Prostate gland (tissue), 2 donors: ENCODE data around the gene TSHZ2. TPM values are rescaled to one million over a fixed set of nuclear protein-coding genes. Genes with fewer than 3 reads are reported as not detected.

Experiments
- DNase-seq: peaks from one replicate; pipeline ENCODE4 v3.0.0-alpha.2; 2019; ENCODE audit warnings: low spot score
- H3K27ac ChIP-seq, 2 donors: fragments of 200-600 bp; sonication (generic); 2 replicates each; pipeline ENCODE4 v1.5.1; 2017 to 2019
- H3K27me3 ChIP-seq: fragments of 200-600 bp; sonication (generic); replicated peaks from 2 replicates; pipeline ENCODE4 v1.5.1; 2019; ENCODE audit not compliant: insufficient read depth
- H3K36me3 ChIP-seq, 2 donors: fragments of 200-600 bp; sonication (generic); 1 replicate in 1 of 2; 2 replicates in 1 of 2; pipeline versions ENCODE4 v1.5.1 to v1.8.1; 2017 to 2019
- H3K4me1 ChIP-seq: fragments of 200-600 bp; sonication (generic); replicated peaks from 2 replicates; pipeline ENCODE4 v1.5.1; 2019
- H3K4me3 ChIP-seq, 2 donors: fragments of 200-600 bp; sonication (generic); 2 replicates each; pipeline ENCODE4 v1.5.1; 2017 to 2019
- H3K9me3 ChIP-seq: fragments of 200-600 bp; sonication (generic); 2 replicates; pipeline ENCODE4 v1.5.1; 2017
- CTCF ChIP-seq, 4 experiments: fragments of 200-600 bp in 2 of 4; fragments of 450-650 bp in 2 of 4; sonication (generic) in 2 of 4; IDR thresholded peaks; 1 replicate in 3 of 4; 2 replicates in 1 of 4; pipeline ENCODE4 v1.5.1; 2016 to 2019; ENCODE audit warnings: antibody characterized with exemption in 4 of 4, mild to moderate bottlenecking in 2 of 4, moderate library complexity in 2 of 4
- POLR2A ChIP-seq: fragments of 450-650 bp; IDR thresholded peaks from one replicate; pipeline ENCODE4 v1.6.1; 2016; ENCODE audit warnings: antibody characterized with exemption, mild to moderate bottlenecking
- POLR2AphosphoS5 ChIP-seq: sonication (generic); formaldehyde crosslinking; IDR thresholded peaks from one replicate; pipeline ENCODE4 v1.6.1; 2017; ENCODE audit warnings: antibody characterized with exemption
- WGBS: methylation state at CpG from one replicate; pipeline ENCODE4 v1.1.5; 2018; 5-methylcytosine and 5-hydroxymethylcytosine counted together
- intact Hi-C: fragments of 100-400 bp; cut with DNase I; formaldehyde crosslinking; loops from one replicate; pipeline ENCODE4 v1.14.2; 2022
- total RNA-seq, 2 donors: library from RNA; depleted of rRNA; stranded (reverse); fragments of >200 nt; gene quantifications; one replicate each; pipeline ENCODE4 v1.1.0, GENCODE V29; 2016

Gene TSHZ2
- total RNA-seq, 2 donors from 2014 or later = 9.8 to 35.1 TPM

GRCh38 chr20:53408691-53409446, 436.7 kb downstream of the TSHZ2 start:
- Histone ChIP-seq H3K4me3 (no peak overlapping the region), H3K27ac (no peak overlapping the region), H3K36me3 (no peaks in the 10 kb centered on the region), H3K9me3 (no peaks in the 10 kb centered on the region), H3K27me3 (no peaks in the 10 kb centered on the region), H3K4me1 (no peaks in the 10 kb centered on the region)
- WGBS = 26% methylated on average over 11 of the region's 11 CpGs
- DNase-seq = no peak
- TF ChIP-seq CTCF (IDR thresholded peaks at IDR 0.05) = no peak
- TF ChIP-seq POLR2A = no peak
- TF ChIP-seq POLR2AphosphoS5 = no peak
- intact Hi-C loops = no loop called here

GRCh38 chr20:53409447-53409717, 437.2 kb downstream of the TSHZ2 start:
- H3K4me1 ChIP-seq = no peaks in the 10 kb centered on the region
- H3K36me3 ChIP-seq = no peaks in the 10 kb centered on the region
- no peak for DNase-seq
- no peak for TF ChIP-seq CTCF (IDR thresholded peaks at IDR 0.05)
- no peak for TF ChIP-seq POLR2A
- no peak for TF ChIP-seq POLR2AphosphoS5
- H3K27ac ChIP-seq = no peak overlapping the region
- no peak overlapping the region for H3K4me3 ChIP-seq
- no peaks in the 10 kb centered on the region for H3K9me3 ChIP-seq
- intact Hi-C loops = no loop called here
- WGBS = 48% methylated on average over 2 of the region's 2 CpGs
- H3K27me3 ChIP-seq = no peaks in the 10 kb centered on the region

- no peaks in the 10 kb centered on the region for H3K36me3 ChIP-seq
- no peaks in the 10 kb centered on the region for H3K27me3 ChIP-seq
- intact Hi-C loops = no loop called here
- H3K4me1 ChIP-seq = no peaks in the 10 kb centered on the region
- H3K27ac ChIP-seq = no peak overlapping the region
- DNase-seq = no peak
- H3K4me3 ChIP-seq = no peak overlapping the region
- 97% methylated on average over 3 of the region's 3 CpGs for WGBS
- TF ChIP-seq POLR2A (no peak), CTCF (IDR thresholded peaks at IDR 0.05) (no peak), POLR2AphosphoS5 (no peak)
- no peaks in the 10 kb centered on the region for H3K9me3 ChIP-seq
Observed at GRCh38 chr20:53411129-53411528, 439.0 kb downstream of the TSHZ2 start.

- Histone ChIP-seq H3K4me1 (no peaks in the 10 kb centered on the region), H3K27me3 (no peaks in the 10 kb centered on the region), H3K4me3 (no peak overlapping the region), H3K27ac (no peak overlapping the region), H3K36me3 (no peaks in the 10 kb centered on the region), H3K9me3 (no peaks in the 10 kb centered on the region)
- intact Hi-C loops = no loop called here
- 64% methylated on average over 4 of the region's 4 CpGs for WGBS
- TF ChIP-seq POLR2A (no peak), CTCF (IDR thresholded peaks at IDR 0.05) (no peak), POLR2AphosphoS5 (no peak)
- no peak for DNase-seq
Observed at GRCh38 chr20:53411891-53412290, 439.7 kb downstream of the TSHZ2 start.

- 68% methylated on average over 13 of the region's 13 CpGs for WGBS
- intact Hi-C loops = no loop called here
- Histone ChIP-seq H3K4me1 (no peaks in the 10 kb centered on the region), H3K4me3 (no peak overlapping the region), H3K27ac (no peak overlapping the region), H3K27me3 (no peaks in the 10 kb centered on the region), H3K36me3 (no peaks in the 10 kb centered on the region), H3K9me3 (no peaks in the 10 kb centered on the region)
- DNase-seq = no peak
- TF ChIP-seq POLR2AphosphoS5 (no peak), POLR2A (no peak), CTCF (IDR thresholded peaks at IDR 0.05) (no peak)
Observed at GRCh38 chr20:53412577-53413185, 440.5 kb downstream of the TSHZ2 start.
